Measurements from ENCODE around the gene CD44. TPM values are rescaled to one million over a fixed set of nuclear protein-coding genes. Genes with fewer than 3 reads are reported as not detected.
"Not testable (repeated sequence)": the region's sequence is repeated elsewhere in the genome, so short reads cannot be mapped to it uniquely, and the experiment has no call there.

CD44 gene
- total RNA-seq, 1 donor from 2014 or later, result 249 TPM

DNA sequence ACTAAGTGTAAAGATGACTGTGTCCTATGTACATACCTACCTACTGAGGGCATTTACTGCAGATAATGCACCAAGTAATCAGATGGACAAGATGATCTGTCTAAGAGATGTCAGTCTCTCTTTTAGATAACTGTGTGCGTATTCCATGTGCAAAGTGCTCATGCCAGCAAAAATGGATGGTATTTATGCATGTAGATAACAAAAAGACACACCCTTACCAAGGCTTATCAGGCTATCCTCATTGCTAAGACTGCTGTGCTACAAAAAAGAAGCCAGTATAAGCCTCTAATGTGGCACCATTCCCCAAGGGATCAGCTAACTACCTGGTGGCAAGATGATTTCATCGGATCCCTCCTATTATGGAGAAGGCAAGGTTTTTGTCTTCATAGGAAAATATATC is 34.3 kb upstream of the CD44 start:
- H3K27me3 Mint-ChIP-seq (ENCODE audit: low read depth), result peaks cover 28% of the 10 kb centered on the region
- no peak for DNase-seq (ENCODE audit: low spot score)
- H3K27ac Mint-ChIP-seq, result no peak overlapping the region
- H3K36me3 Mint-ChIP-seq (ENCODE audit: low read depth), result no peaks in the 10 kb centered on the region
- peaks cover 15% of the 10 kb centered on the region for H3K4me1 Mint-ChIP-seq (ENCODE audit: low read depth)
- no peaks in the 10 kb centered on the region for H3K9me3 Mint-ChIP-seq
- intact Hi-C loops (cut with micrococcal nuclease), result no loop called here
- H3K4me3 Mint-ChIP-seq (ENCODE audit: low read depth), result no peak overlapping the region

DNA sequence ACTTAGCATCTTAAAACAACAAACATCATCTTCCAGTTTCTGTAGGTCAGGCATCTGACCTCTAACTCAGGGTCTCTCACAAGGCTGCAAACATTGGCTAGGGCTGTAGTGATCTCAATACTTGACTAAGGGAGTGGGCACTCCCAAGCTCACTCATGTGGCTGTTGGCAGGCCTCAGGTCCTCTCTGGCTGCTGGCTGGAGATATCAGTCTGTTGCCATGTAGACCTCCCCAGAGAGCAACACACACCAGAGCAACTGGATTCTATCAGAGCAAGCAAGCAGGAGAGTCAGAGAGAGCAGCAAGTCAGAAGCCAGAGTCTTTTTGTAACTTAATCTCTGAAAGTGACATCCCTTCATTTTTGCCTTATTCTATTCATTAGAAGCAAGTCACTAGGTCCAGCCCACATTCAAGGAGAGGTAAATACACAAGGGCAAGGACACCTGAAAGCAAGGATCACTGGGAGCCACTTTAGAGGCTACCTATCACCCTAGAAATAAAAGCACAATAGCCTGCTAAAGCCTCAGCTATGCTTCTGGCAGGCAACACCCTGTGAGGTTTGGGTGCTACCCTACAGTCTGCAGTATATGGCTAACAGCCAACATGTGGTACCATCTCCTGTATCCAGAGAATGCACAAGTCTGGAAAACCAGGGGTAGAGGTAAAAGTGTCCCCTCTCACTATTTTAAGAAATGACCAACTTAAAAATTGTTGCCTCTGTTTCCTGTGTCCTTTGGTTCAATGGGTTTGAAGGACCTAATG is 33.5 kb upstream of the CD44 start:
- DNase-seq (ENCODE audit: low spot score), result no peak
- H3K4me1 Mint-ChIP-seq (ENCODE audit: low read depth), result peaks cover 17% of the 10 kb centered on the region
- H3K27ac Mint-ChIP-seq, result no peak overlapping the region
- H3K27me3 Mint-ChIP-seq (ENCODE audit: low read depth), result peaks cover 28% of the 10 kb centered on the region
- H3K4me3 Mint-ChIP-seq (ENCODE audit: low read depth), result no peak overlapping the region
- intact Hi-C loops (cut with micrococcal nuclease), result no loop called here
- no peaks in the 10 kb centered on the region for H3K9me3 Mint-ChIP-seq
- H3K36me3 Mint-ChIP-seq (ENCODE audit: low read depth), result no peaks in the 10 kb centered on the region

DNA sequence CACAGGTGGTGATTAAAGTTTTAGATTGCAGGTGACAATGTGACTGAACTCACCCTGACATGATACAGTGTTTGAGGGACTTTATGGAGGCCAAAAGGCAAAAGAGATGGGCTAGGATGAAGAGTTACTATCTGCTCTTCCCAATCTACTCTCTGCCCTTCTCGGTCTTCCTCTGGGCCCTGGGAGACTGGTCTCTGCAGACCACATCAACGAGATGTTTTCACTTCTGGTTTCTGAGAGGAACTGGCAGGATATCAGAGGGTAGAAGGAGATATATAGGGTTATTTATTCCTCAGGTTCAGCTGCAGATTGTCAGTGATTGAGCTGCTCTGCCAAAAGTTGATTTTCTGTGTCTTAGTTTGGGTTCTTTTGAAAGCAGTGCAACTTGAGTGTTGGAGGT is 32.4 kb upstream of the CD44 start:
- H3K9me3 Mint-ChIP-seq, result no peaks in the 10 kb centered on the region
- H3K4me3 Mint-ChIP-seq (ENCODE audit: low read depth), result no peak overlapping the region
- intact Hi-C loops (cut with micrococcal nuclease), result no loop called here
- peaks cover 28% of the 10 kb centered on the region for H3K27me3 Mint-ChIP-seq (ENCODE audit: low read depth)
- H3K4me1 Mint-ChIP-seq (ENCODE audit: low read depth), result peaks cover 28% of the 10 kb centered on the region
- DNase-seq (ENCODE audit: low spot score), result no peak
- H3K36me3 Mint-ChIP-seq (ENCODE audit: low read depth), result no peaks in the 10 kb centered on the region
- no peak overlapping the region for H3K27ac Mint-ChIP-seq

DNA sequence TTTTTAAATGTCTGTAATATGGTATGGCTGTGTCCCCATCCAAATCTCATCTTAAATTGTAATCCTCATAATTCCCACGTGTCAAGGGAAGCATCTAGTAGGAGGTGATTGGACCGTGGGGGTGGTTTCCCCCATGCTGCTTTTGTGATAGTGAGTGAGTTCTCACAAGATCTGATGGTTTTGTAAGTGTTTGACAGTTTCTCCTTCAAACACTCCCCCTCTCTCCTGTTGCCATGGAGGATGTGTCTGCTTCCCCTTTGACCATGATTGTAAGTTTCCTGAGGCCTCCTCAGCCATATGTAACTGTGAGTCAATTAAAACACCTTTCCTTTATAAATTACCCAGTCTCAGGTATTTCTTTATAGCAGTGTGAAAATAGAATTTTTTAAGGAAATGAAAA is 31.1 kb upstream of the CD44 start:
- intact Hi-C loops (cut with micrococcal nuclease), result no loop called here

DNA sequence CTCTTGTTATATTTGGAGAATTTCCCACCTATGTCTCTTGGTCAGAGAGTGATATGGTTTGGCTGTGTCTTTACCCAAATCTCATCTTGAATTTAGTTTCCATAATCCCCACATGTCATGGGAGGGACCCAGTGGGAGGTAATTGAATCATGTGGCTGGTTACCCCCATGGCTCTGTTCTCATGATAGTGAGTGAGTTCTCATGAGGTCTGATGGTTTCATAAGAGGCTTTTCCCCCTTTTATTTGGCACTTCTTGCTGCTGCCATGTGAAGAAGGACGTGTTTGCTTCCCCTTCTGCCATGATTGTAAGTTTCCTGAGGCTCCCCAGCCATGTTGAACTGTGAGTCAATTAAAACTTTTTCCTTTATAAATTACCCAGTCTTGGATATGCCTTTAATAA is 30.6 kb upstream of the CD44 start:
- peaks cover 27% of the 10 kb centered on the region for H3K27me3 Mint-ChIP-seq (ENCODE audit: low read depth)
- H3K36me3 Mint-ChIP-seq (ENCODE audit: low read depth); H3K27ac Mint-ChIP-seq; H3K9me3 Mint-ChIP-seq; DNase-seq (ENCODE audit: low spot score); intact Hi-C loops (cut with micrococcal nuclease); H3K4me3 Mint-ChIP-seq (ENCODE audit: low read depth): not testable (repeated sequence)
- H3K4me1 Mint-ChIP-seq (ENCODE audit: low read depth), result peaks cover 35% of the 10 kb centered on the region

More for the DNA sequence above, 31.1 kb upstream of the CD44 start:
- Mint-ChIP-seq H3K4me3 (ENCODE audit: low read depth) (no peak overlapping the region), H3K9me3 (no peaks in the 10 kb centered on the region), H3K36me3 (ENCODE audit: low read depth) (no peaks in the 10 kb centered on the region), H3K27ac (no peak overlapping the region), H3K4me1 (ENCODE audit: low read depth) (peaks cover 35% of the 10 kb centered on the region), H3K27me3 (ENCODE audit: low read depth) (peaks cover 22% of the 10 kb centered on the region)
- DNase-seq (ENCODE audit: low spot score), result no peak

DNA sequence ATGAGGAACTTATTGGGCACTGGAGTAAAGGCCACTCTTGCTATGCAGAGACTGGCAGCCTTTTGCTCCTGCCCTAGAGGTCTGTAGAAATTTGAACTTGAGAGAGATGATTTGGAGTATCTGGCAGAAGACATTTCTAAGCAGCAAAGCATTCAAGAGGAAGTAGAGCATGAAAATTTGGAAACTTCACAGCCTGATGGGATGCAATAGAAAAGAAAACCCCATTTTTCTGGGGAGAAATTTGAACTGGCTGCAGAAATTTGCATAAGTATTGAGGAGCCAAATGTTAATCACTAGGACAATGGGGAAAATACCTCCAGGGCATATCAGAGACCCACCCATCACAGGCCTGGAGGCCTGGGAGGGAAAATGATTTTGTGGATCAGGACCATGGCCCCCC is 29.9 kb upstream of the CD44 start:
- intact Hi-C loops (cut with micrococcal nuclease), result no loop called here
- H3K36me3 Mint-ChIP-seq (ENCODE audit: low read depth), result no peaks in the 10 kb centered on the region
- peaks cover 35% of the 10 kb centered on the region for H3K4me1 Mint-ChIP-seq (ENCODE audit: low read depth)
- H3K27ac Mint-ChIP-seq, result no peak overlapping the region
- H3K27me3 Mint-ChIP-seq (ENCODE audit: low read depth), result peaks cover 30% of the 10 kb centered on the region
- no peak overlapping the region for H3K4me3 Mint-ChIP-seq (ENCODE audit: low read depth)
- DNase-seq (ENCODE audit: low spot score), result no peak
- H3K9me3 Mint-ChIP-seq, result no peaks in the 10 kb centered on the region

DNA sequence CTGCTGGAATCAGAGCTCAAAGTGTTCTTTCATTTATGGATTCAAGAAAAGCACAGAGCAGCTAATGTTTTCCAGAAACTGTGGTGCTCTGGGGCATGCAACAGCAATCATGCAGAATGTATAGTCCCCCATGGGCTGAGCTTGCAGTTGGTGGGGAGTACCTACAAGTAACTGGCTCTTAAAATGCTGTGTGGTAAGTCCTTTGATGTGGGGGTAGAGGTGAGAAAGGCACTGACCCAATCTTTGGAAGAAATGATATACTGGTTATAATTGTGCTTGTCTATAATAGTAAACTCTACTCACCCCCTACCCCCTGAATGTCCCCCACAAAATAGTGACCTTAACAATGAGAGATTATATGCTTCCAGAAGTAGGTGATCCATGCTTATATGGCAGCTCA is 29.1 kb upstream of the CD44 start:
- Mint-ChIP-seq H3K4me1 (ENCODE audit: low read depth) (peaks cover 35% of the 10 kb centered on the region), H3K27ac (no peak overlapping the region), H3K4me3 (ENCODE audit: low read depth) (no peak overlapping the region), H3K9me3 (no peaks in the 10 kb centered on the region), H3K36me3 (ENCODE audit: low read depth) (no peaks in the 10 kb centered on the region), H3K27me3 (ENCODE audit: low read depth) (peaks cover 32% of the 10 kb centered on the region)
- intact Hi-C loops (cut with micrococcal nuclease), result no loop called here
- no peak for DNase-seq (ENCODE audit: low spot score)

DNA sequence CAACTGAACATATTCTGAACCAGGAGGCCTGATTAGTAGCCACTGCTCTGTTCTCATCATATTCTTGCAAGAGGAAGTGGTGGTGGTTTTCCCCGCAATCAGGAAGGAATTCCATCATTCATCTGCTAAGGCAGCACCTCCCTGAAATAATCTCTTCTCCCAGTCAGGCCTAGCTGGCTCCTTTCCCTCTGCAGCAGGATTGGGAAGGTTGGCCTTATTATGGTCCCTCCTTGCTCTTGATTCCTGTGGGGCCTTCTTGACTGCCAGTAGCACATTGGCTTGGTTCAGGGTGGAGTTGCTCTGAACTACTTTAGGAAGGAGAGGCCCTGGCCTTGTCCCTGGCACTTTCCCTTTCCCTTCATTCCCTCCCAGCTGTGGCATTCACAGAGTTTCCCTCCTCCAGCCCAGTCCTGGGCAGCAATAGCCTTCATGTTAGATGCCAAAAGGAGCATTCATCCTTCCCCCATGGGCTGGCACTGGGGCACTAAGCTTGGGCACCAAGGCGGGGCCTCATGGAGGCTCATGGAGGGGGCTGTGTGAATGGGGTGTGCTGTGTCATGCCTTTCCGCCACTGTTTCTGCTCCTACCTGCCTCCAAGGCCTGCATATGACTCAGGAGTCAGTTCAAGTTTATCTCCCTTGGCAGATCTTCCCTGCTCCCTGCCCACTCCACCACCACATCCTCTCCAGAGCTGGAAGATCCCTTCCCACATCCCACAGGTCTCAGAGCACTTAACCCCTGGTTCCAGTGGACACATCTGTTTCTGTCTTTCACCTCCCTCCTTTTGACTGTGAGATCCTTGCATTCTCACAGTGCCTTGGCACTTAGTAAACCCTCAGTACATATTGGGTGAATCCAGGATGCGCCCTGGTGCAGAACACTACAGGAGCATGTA is 27.6 kb upstream of the CD44 start:
- Mint-ChIP-seq H3K27me3 (ENCODE audit: low read depth) (peaks cover 35% of the 10 kb centered on the region), H3K4me1 (ENCODE audit: low read depth) (peaks cover 32% of the 10 kb centered on the region), H3K36me3 (ENCODE audit: low read depth) (no peaks in the 10 kb centered on the region), H3K4me3 (ENCODE audit: low read depth) (no peak overlapping the region), H3K9me3 (no peaks in the 10 kb centered on the region), H3K27ac (no peak overlapping the region)
- DNase-seq (ENCODE audit: low spot score), result no peak
- intact Hi-C loops (cut with micrococcal nuclease), result no loop called here

DNA sequence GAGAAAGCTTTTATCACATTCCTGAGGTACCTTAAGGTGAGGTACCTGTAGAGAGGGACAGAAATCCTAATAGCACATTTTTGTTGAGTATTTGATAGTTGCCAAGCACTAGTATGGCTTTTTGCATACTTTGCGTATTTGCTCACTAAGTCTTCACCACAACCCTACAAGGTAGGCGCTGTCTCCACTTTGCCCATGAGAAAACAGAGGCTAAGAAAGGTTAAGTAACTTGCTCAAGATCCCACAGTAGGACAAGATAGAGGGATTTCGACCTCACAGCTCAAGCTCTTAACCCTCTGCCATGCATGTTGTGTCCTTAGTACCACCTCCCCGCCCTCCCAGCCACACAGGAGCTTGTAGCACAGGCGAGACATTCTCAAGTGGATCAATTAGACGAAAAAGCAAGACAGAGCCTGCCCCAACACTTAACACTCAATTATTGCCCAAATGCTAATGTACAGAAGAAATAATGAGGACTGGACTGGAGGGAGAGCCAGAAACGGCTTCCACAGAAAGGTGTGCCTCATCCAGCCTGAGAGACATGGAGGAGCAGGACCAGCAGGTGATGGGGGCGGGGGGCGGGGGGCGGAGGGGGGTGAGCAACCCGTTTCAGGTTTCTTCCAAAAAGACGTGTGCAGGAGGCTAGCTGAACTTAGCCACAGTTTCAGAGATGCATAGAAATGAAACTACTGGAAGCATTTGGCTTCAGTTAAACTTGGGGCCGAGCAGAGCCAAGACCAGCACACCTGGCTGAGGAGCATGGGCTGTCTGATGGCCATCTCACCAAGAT is 26.7 kb upstream of the CD44 start:
- intact Hi-C loops (cut with micrococcal nuclease), result no loop called here
- Mint-ChIP-seq H3K4me1 (ENCODE audit: low read depth) (peaks cover 25% of the 10 kb centered on the region), H3K4me3 (ENCODE audit: low read depth) (no peak overlapping the region), H3K36me3 (ENCODE audit: low read depth) (no peaks in the 10 kb centered on the region), H3K9me3 (no peaks in the 10 kb centered on the region), H3K27me3 (ENCODE audit: low read depth) (peaks cover 35% of the 10 kb centered on the region), H3K27ac (no peak overlapping the region)
- DNase-seq (ENCODE audit: low spot score), result no peak

DNA sequence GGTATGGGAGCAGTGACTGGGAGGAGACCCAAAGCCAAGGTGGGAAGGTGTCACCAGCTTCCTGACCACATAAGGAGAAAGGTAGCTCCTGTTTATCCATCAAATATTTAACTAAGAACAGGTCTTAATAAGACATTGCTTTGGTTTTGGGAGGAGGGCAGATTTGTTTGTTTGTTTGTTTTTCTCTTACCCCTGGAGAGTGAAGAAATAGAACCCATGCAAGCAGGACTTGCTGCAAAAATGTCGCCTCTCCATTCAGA is 26.2 kb upstream of the CD44 start:
- Mint-ChIP-seq H3K4me1 (ENCODE audit: low read depth) (peaks cover 21% of the 10 kb centered on the region), H3K36me3 (ENCODE audit: low read depth) (no peaks in the 10 kb centered on the region), H3K27me3 (ENCODE audit: low read depth) (peaks cover 37% of the 10 kb centered on the region), H3K4me3 (ENCODE audit: low read depth) (no peak overlapping the region), H3K9me3 (no peaks in the 10 kb centered on the region), H3K27ac (no peak overlapping the region)
- intact Hi-C loops (cut with micrococcal nuclease), result no loop called here
- DNase-seq (ENCODE audit: low spot score), result no peak

DNA sequence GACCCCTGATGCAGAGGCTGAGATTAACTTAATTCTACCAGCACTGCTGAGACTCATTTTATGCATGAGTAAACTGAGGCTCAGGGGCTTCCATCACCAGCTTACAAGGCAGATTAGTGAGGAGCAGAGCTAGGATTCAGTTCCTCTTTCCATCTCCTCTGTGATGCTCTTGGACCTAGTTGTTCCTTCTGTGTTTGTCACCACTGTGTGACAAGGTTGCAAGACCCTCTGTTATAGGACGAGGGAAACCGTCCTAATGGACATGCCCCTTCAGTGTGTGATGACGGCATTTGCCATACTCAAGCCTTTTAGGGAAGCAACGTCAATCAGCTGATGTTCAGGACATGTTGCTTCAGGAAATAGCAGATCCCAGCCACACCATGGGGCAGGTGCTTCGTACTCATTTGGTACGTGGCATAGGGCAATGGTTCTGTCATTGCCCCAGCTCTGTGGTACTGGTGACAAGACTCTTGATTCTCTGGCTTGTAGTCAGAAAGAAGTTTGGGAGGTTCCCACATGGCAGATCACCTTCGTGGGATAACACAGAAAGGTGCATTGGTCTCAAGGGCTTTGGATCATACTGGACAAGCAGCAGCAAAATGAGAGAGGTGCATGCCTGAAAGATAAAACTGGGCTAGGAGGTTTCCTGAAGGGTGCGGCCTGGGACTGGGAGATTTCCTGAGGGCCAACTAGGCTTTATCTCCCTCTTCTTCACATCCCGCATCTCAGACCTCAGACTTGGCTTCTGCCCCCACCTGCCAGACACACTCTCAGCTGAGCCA is 23.9 kb upstream of the CD44 start:
- intact Hi-C loops (cut with micrococcal nuclease), result no loop called here
- H3K36me3 Mint-ChIP-seq (ENCODE audit: low read depth), result peaks cover 2% of the 10 kb centered on the region
- H3K27me3 Mint-ChIP-seq (ENCODE audit: low read depth), result peaks cover 58% of the 10 kb centered on the region
- H3K9me3 Mint-ChIP-seq, result peaks cover 3% of the 10 kb centered on the region
- H3K4me1 Mint-ChIP-seq (ENCODE audit: low read depth), result peaks cover 23% of the 10 kb centered on the region
- no peak overlapping the region for H3K4me3 Mint-ChIP-seq (ENCODE audit: low read depth)
- DNase-seq (ENCODE audit: low spot score), result no peak
- no peak overlapping the region for H3K27ac Mint-ChIP-seq

DNA sequence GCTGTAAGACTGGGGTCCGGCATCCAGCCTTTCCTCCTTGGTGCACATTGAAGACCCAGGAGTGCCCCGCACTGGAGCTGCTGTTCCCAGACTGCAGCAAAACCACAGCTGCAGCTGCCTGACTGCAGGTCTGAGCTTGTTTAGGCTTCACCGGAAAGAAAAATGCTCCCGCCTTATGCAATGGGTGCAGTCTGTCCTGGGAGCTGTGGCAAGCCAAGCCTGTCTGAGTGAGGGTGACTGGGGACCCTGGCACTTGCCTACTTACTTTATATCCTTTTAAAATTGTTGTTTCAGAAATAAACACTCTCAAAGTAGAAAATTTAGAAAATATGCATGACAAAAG is 23.3 kb upstream of the CD44 start:
- Mint-ChIP-seq H3K9me3 (peaks cover 4% of the 10 kb centered on the region), H3K27ac (no peak overlapping the region), H3K4me1 (ENCODE audit: low read depth) (peaks cover 21% of the 10 kb centered on the region), H3K4me3 (ENCODE audit: low read depth) (no peak overlapping the region), H3K36me3 (ENCODE audit: low read depth) (peaks cover 3% of the 10 kb centered on the region), H3K27me3 (ENCODE audit: low read depth) (peaks cover 60% of the 10 kb centered on the region)
- intact Hi-C loops (cut with micrococcal nuclease), result no loop called here
- no peak for DNase-seq (ENCODE audit: low spot score)

All from activated T-helper 2 cell treated with anti-CD3 and anti-CD28 coated beads, Interferon-gamma antibody, Interleukin-2, Interleukin-4, amounts not matched to agents 10 μg/mL and 5 μg/mL and 100 μg/mL, durations not matched to agents 14 hours and 24 hours and 36 hours (primary cell).